NCI-H2029 (cell line): ENCODE results near the gene RHAG.
"Not testable (repeated sequence)": the region's sequence is repeated elsewhere in the genome, so short reads cannot be mapped to it uniquely, and the experiment has no call there.

Experiments
- DNase-seq: peaks from one replicate; lab custom pipeline; 2025; lab: John Stamatoyannopoulos, UW

The RHAG gene

GRCh38 chr6:49635978-49636712 lies 494 bp downstream of the RHAG start:
- no peak for DNase-seq

DNA sequence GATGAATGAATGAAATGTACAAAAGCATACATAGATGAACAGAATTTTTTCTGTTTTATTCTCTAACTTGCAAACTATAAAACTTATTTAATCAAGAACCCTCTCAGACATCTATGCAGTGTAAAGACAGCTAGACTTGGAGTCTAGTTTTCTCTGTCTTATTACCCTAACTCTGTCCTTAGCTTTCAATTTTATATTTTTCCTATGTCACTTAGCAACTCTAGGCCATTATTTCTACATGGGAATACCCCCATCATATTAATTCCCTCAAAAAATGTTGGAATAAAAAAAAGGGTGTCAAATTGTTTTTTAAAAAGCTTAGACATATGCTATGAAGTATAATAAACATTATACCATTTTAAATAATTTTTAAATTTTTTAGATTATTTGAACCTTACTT lies 1.2 kb downstream of the RHAG start:
- DNase-seq = no peak

DNA sequence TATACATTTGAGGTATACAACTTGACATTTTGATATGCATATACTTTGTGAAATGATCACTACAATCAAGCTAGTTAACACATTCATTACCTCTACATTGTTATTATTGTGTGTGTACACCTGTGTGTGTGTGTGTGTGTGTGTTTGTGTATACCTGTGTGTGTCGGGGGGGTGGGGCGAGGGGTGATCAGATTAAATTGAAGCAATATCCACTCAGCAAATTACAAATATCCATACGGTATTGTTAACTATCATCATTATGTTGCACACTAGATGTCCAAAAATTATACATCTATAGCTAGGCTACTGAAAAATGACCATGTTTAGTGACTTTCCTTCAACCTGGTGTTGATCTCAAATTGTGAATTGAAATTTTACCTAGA lies 1.8 kb downstream of the RHAG start:
- DNase-seq = no peak

DNA sequence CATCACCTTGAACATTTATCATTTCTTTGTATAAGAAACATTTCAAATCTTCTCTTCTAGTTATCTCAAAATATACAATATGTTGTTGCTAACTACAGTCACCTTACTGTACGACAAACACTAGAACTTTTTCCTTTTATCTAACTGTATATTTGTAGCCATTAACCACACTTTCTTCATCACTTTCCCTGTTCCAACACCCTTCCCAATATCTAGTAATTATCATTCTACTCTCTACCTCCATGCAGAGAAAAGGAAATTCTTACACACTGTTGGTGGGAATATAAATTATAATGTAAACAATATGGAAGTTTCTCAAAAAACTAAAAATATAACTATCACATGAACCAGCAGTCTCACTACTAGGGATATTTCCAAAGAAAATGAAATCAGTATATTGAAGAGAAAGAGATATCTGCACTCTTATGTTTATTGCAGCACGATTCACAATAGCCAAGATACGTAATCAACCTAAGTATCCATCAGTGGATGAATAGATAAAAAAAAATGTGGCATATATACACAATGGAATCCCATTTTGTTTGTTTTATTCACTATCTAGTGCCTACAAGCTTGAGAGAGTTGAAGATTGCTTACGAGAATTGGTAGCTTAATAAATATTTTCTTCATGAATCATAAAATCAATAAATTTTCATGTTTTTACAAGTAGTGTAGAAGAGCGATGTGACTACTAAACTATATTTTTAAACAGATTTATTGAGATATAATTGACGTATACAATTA lies 2.4 kb downstream of the RHAG start:
- DNase-seq = no peak

DNA sequence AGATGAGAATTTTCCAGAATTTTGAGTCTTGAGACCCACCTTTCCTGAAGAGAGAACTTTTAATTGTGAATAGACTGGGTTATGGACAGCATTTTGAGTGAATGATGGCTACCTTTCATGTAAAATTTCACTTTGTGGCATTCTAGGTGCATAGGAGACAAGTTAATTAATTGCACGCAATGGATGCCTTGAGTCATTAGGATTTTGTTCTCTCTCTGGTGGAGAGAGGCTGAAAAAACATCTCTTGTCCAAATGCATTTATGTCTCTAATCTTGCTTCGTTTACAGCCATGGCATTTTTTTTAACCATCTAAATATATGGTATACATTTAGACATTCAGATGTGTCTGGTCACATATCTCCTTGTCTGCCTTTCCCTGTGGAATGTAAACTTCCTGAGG lies 3.1 kb downstream of the RHAG start:
- no peak for DNase-seq

DNA sequence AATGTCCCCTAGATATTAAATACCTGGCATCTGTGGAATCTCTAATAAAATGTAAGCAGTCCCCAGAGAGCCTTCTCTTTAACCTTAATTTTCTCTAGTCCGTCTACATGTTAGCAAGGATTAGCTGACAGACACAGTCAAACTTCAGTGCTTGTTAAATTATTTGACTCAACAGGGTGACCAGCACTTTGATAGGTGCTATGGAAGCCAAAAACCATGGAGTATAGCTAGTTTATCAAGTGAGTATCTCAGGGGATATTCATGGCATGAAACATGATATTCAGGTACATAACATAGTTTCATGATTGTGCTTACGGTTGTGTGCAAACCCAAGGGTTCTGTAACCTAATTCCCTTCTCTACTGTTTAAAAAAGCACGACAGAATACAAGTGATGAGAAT lies 3.9 kb downstream of the RHAG start:
- DNase-seq = no peak

DNA sequence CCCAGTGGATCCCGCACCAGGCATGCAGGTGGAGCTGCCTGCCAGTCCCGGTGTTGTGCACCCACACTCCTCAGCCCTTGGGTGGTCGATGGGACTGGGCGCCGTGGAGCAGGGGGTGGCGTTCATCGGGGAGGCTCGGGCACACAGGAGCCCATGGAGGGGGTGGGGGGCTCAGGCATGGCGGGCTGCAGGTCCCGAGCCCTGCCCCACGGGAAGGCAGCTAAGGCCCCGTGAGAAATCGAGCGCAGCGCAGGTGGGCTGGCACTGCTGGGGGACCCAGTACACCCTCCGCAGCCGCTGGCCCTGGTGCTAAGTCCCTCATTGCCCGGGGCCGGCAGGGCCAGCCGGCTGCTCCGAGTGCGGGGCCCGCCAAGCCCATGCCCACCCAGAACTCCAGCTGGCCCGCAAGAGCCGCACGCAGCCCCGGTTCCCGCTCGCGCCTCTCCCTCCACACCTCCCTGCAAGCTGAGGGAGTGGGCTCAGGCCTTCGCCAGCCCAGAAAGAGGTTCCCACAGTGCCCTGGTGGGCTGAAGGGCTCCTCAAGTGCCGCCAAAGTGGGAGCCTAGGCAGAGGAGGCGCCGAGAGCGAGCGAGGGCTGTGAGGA lies 7.1 kb downstream of the RHAG start:
- not testable (repeated sequence) for DNase-seq

GRCh38 chr6:49626811-49627210 lies 9.8 kb downstream of the RHAG start:
- DNase-seq = no peak

DNA sequence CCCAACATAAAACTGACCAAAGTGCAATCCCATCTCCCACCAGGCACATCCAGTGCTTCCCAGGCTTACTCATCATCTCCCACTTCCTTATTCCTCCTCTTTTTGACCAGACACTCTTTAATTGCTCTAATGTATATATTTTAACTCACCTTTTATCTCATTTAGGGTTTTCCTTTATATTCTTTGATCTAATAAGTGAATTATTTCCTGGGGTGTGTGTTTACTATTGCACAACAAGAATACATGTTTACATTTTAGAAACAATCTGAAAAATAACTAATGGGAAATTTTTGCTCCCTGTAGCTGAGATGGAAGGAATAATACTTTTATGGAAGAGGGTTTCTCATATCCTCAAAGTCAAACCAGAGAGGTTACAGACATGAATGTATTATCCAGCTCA lies 18.4 kb downstream of the RHAG start:
- no peak for DNase-seq

- DNase-seq = not testable (repeated sequence)
These were observed 22.5 kb downstream of the RHAG start for GRCh38 chr6:49614144-49614543.

- DNase-seq = no peak
These were observed 27.4 kb downstream of the RHAG start for GRCh38 chr6:49609285-49609684.

- DNase-seq = not testable (repeated sequence)
These were observed 28.4 kb downstream of the RHAG start for GRCh38 chr6:49608275-49608674.

GRCh38 chr6:49607391-49607982 lies 29.2 kb downstream of the RHAG start:
- no peak for DNase-seq

GRCh38 chr6:49606721-49607390 lies 29.8 kb downstream of the RHAG start:
- DNase-seq = peak; percentile 93

- DNase-seq = not testable (repeated sequence)
These were observed 32.6 kb downstream of the RHAG start for GRCh38 chr6:49604080-49604479.

GRCh38 chr6:49587262-49587661 lies 49.4 kb downstream of the RHAG start:
- DNase-seq = not testable (repeated sequence)

DNA sequence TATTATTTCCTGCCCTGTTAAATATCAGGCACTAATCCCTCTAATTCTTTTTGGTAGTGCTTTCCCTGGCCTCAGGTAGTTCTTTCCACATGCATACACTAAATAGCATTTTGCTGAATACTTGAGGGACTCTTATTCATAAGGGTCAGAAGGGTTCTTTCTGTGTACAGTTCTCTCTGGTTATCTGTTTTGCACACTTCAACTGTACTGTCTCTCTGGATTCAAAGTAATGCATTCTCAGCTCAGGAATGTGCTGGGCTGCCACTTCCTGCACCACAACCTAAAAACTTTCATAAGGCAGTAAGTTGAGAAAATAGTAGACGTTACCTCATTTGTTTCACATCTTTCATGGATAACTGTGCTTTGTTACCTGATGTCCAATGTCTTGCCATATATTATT lies 54.1 kb downstream of the RHAG start:
- no peak for DNase-seq

GRCh38 chr6:49579649-49580048 lies 57.0 kb downstream of the RHAG start:
- DNase-seq = no peak

- DNase-seq = no peak
These were observed 60.0 kb downstream of the RHAG start for GRCh38 chr6:49576618-49577017.

DNA sequence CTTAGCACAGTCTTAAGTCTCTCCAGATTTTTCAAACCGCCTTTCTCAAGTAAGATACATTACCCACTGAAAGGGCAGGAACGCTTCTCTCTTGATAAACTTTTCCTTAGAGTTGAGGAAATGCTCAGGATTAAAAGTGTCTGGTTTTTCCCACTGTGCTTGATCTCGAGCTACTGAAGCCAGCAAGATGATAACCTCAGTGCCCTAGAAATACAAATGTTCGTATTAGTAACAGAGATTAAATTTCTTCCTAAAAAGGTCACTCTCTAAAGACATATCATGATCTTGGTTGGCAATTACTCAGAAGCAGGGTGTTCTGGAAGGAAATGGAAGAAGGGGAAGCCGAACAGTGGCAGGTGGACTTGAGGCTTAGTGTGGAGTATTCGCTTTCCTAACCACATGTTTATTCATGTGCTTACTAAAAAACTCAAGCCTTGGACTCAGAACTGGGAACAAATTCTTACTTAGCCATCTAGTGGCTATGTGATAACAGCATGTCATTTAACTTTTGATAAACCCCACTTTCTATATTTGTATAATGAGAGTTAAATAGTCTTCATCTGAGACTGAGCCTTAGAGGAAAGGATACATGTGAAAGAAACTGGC lies 66.1 kb downstream of the RHAG start:
- DNase-seq = no peak

DNA sequence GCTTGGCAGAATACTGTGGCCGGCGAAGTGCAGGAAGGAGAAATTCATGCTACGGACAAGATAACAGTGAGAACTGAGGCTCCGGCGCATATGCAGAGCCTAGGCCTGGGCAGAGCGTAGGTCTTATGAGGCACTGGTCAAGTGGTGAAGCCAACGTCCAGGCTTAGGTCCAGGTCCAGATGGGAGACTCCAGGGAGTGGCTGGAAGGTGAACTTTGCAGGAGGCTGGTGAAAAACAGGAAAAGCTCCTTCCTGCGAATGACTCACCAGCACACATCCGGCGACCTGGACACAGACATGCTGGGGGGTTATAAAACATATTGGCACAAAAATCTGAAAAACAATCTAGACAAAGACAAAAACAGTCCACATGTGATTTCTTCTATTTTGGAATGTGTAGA lies 70.8 kb downstream of the RHAG start:
- DNase-seq = no peak

GRCh38 chr6:49565261-49565660 lies 71.4 kb downstream of the RHAG start:
- DNase-seq = no peak
